HEK293 (cell line): ENCODE measurements around the gene CCDC136.

ENCODE experiments used
- CTCF ChIA-PET: fragments of 350-600 bp; formaldehyde crosslinking; extraction: SDS; loops from one replicate; lab custom pipeline; 2021; ENCODE audit warnings: antibody characterized with exemption; lab: Yijun Ruan, JAX
- POLR2A ChIA-PET: fragments of 300-600 bp; formaldehyde crosslinking; extraction: SDS; loops from one replicate; lab custom pipeline; 2020; ENCODE audit warnings: antibody characterized with exemption, inconsistent platforms; lab: Yijun Ruan, JAX
- H3K27ac ChIP-seq: fragments of 200-500 bp; sonication (Bioruptor generic); 2 replicates; pipeline ENCODE4 v1.5.1; 2014; ENCODE audit warnings: low read depth, low read length, control low read depth, inconsistent platforms; ENCODE audit errors: extremely low read depth
- H3K36me3 ChIP-seq, 2 experiments: fragments of 200-500 bp in 1 of 2; sonication (Bioruptor generic) in 1 of 2; 1 replicate in 1 of 2; 2 replicates in 1 of 2; pipeline ENCODE4 v1.5.1; 2014 to 2017; ENCODE audit warnings: inconsistent platforms in 2 of 2, low read length in 2 of 2; ENCODE audit not compliant: control insufficient read depth in 2 of 2, insufficient read depth in 1 of 2
- H3K4me1 ChIP-seq: fragments of 200-500 bp; sonication (Bioruptor generic); 2 replicates; pipeline ENCODE4 v1.5.1; 2014; ENCODE audit warnings: mild to moderate bottlenecking, low read length, inconsistent platforms; ENCODE audit not compliant: control insufficient read depth, insufficient read depth
- H3K4me3 ChIP-seq: 2 replicates; pipeline ENCODE4 v1.5.1; 2011; ENCODE audit warnings: low read depth, mild to moderate bottlenecking, control low read depth, low read length, moderate library complexity
- H3K9me3 ChIP-seq: fragments of 200-500 bp; sonication (Bioruptor generic); 2 replicates; pipeline ENCODE4 v1.5.1; 2014; ENCODE audit warnings: low read depth, low read length, inconsistent platforms; ENCODE audit not compliant: control insufficient read depth, insufficient read depth
- BCL11A ChIP-seq: fragments of 450-650 bp; formaldehyde crosslinking; IDR thresholded peaks from 2 replicates; pipeline ENCODE4 v1.5.1; 2016; ENCODE audit warnings: low read depth, missing biosample characterization, missing genetic modification characterization
- ZEB2 ChIP-seq: fragments of 450-650 bp; formaldehyde crosslinking; IDR thresholded peaks from 2 replicates; pipeline ENCODE4 v1.5.1; 2016; ENCODE audit warnings: missing biosample characterization, missing genetic modification characterization
- ZFP3 ChIP-seq: fragments of 450-650 bp; formaldehyde crosslinking; IDR thresholded peaks from 2 replicates; pipeline ENCODE4 v1.5.1; 2016; ENCODE audit warnings: low read depth, missing biosample characterization, missing genetic modification characterization
- ZNF114 ChIP-seq: fragments of 450-650 bp; formaldehyde crosslinking; IDR thresholded peaks from 2 replicates; pipeline ENCODE4 v1.5.0; 2017; ENCODE audit warnings: missing biosample characterization, missing genetic modification characterization
- ZNF366 ChIP-seq: fragments of 450-650 bp; formaldehyde crosslinking; conservative IDR thresholded peaks from 2 replicates; pipeline ENCODE4 v1.5.1; 2016; ENCODE audit warnings: missing biosample characterization, missing genetic modification characterization
- ZNF510 ChIP-seq: fragments of 450-650 bp; formaldehyde crosslinking; IDR thresholded peaks from 2 replicates; pipeline ENCODE4 v1.5.1; 2018; ENCODE audit warnings: mild to moderate bottlenecking, missing genetic modification characterization, missing biosample characterization; ENCODE audit not compliant: insufficient replicate concordance
- ZNF792 ChIP-seq: fragments of 450-650 bp; formaldehyde crosslinking; IDR thresholded peaks from 2 replicates; pipeline ENCODE4 v1.5.1; 2016; ENCODE audit warnings: missing biosample characterization, missing genetic modification characterization
- TF ChIP-seq, protein P1 (sequence below): fragments of 450-650 bp; formaldehyde crosslinking; IDR thresholded peaks from 2 replicates; pipeline ENCODE4 v1.5.1; 2016; ENCODE audit warnings: missing biosample characterization, missing genetic modification characterization
- TF ChIP-seq, protein P2 (sequence below): fragments of 450-650 bp; formaldehyde crosslinking; IDR thresholded peaks from 2 replicates; pipeline ENCODE4 v1.5.1; 2016; ENCODE audit warnings: missing biosample characterization, missing genetic modification characterization
- TF ChIP-seq, protein P3 (sequence below): fragments of 450-650 bp; formaldehyde crosslinking; conservative IDR thresholded peaks from 2 replicates; pipeline ENCODE4 v1.5.1; 2016; ENCODE audit warnings: low read depth, missing biosample characterization, missing genetic modification characterization
- TF ChIP-seq, protein P4 (sequence below): fragments of 450-650 bp; formaldehyde crosslinking; IDR thresholded peaks from 2 replicates; pipeline ENCODE4 v1.5.1; 2016; ENCODE audit warnings: missing biosample characterization, missing genetic modification characterization
- TF ChIP-seq, protein P5 (sequence below): fragments of 450-650 bp; formaldehyde crosslinking; IDR thresholded peaks from 2 replicates; pipeline ENCODE4 v1.5.1; 2016; ENCODE audit warnings: missing biosample characterization, missing genetic modification characterization, borderline replicate concordance

CCDC136 gene

DNA sequence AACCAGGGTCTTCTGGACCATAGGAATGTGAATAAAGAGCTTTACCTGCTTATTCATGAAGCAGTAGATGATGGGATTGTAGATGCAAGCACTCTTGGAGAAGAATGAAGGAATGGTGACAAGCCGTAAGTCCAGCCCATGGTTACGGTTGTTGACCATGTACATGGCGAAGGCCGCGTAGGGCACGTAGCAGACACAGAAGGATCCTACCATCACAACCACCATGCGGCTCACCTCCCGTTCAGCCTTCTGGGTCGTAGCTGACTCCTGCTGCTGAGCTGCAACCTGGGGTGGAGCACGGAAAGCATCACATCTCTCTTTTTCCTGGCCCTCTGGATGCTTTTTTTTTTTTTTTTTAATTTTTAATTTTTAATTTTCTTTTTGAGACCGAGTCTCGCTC, 18.2 kb upstream of the CCDC136 start:
- TF ChIP-seq ZNF792 (tag by site-specific recombination), result no peak
- TF ChIP-seq, all 188 proteins: peak for 0
- Histone ChIP-seq H3K4me3 (no peak overlapping the region), H3K27ac (no peak overlapping the region), H3K36me3 (peaks cover 17 to 56% of the 10 kb centered on the region in 2 experiments), H3K4me1 (no peaks in the 10 kb centered on the region), H3K9me3 (no peaks in the 10 kb centered on the region)
- ChIA-PET POLR2A (no interaction called here), CTCF (no interaction called here)

DNA sequence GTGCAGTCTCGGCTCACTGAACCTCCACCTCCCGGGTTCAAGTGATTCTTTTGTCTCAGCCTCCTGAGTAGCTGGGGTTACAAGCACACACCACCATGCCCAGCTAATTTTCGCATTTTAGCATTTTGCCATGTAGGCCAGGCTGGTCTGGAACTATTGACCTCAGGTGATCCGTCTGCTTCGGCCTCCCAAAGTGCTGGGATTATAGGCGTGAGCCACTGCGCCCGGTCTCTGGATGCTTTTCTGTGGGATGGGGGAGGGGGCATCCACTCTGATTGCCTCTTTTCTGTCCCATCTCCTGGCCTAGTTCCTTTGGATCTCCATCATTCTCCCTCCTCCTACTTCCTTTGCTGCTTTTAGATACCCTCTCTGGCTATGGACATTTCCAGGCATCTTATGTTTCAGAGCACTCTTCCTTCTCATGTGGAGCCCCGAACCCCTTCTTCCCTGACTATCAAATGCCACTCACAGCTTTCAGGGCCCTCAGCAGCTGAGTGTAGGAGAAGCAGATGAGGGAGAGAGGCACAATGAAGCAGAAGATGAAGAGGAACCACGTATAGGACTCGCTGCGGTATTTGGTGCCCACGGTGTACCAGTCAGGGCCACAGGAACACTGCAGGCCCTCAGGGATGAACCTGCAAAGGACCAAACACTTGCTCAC, 17.6 kb upstream of the CCDC136 start:
- TF ChIP-seq, protein P1, sequence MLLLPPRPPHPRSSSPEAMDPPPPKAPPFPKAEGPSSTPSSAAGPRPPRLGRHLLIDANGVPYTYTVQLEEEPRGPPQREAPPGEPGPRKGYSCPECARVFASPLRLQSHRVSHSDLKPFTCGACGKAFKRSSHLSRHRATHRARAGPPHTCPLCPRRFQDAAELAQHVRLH (tag by site-specific recombination), result no peak
- TF ChIP-seq, protein P2, sequence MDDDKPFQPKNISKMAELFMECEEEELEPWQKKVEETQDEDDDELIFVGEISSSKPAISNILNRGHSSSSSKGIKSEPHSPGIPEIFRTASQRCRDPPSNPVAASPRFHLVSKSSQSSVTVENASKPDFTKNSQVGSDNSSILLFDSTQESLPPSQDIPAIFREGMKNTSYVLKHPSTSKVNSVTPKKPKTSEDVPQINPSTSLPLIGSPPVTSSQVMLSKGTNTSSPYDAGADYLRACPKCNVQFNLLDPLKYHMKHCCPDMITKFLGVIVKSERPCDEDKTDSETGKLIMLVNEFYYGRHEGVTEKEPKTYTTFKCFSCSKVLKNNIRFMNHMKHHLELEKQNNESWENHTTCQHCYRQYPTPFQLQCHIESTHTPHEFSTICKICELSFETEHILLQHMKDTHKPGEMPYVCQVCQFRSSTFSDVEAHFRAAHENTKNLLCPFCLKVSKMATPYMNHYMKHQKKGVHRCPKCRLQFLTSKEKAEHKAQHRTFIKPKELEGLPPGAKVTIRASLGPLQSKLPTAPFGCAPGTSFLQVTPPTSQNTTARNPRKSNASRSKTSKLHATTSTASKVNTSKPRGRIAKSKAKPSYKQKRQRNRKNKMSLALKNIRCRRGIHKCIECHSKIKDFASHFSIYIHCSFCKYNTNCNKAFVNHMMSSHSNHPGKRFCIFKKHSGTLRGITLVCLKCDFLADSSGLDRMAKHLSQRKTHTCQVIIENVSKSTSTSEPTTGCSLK, result no peak
- TF ChIP-seq ZNF366 (tag by site-specific recombination) (no peak), ZEB2 (no peak), ZNF510 (no peak), ZFP3 (tag by site-specific recombination) (no peak), BCL11A (tag by site-specific recombination) (no peak), ZNF114 (tag by site-specific recombination) (no peak)
- TF ChIP-seq, protein P3, sequence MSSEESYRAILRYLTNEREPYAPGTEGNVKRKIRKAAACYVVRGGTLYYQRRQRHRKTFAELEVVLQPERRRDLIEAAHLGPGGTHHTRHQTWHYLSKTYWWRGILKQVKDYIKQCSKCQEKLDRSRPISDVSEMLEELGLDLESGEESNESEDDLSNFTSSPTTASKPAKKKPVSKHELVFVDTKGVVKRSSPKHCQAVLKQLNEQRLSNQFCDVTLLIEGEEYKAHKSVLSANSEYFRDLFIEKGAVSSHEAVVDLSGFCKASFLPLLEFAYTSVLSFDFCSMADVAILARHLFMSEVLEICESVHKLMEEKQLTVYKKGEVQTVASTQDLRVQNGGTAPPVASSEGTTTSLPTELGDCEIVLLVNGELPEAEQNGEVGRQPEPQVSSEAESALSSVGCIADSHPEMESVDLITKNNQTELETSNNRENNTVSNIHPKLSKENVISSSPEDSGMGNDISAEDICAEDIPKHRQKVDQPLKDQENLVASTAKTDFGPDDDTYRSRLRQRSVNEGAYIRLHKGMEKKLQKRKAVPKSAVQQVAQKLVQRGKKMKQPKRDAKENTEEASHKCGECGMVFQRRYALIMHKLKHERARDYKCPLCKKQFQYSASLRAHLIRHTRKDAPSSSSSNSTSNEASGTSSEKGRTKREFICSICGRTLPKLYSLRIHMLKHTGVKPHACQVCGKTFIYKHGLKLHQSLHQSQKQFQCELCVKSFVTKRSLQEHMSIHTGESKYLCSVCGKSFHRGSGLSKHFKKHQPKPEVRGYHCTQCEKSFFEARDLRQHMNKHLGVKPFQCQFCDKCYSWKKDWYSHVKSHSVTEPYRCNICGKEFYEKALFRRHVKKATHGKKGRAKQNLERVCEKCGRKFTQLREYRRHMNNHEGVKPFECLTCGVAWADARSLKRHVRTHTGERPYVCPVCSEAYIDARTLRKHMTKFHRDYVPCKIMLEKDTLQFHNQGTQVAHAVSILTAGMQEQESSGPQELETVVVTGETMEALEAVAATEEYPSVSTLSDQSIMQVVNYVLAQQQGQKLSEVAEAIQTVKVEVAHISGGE (tag by site-specific recombination), result no peak
- TF ChIP-seq, protein P4, sequence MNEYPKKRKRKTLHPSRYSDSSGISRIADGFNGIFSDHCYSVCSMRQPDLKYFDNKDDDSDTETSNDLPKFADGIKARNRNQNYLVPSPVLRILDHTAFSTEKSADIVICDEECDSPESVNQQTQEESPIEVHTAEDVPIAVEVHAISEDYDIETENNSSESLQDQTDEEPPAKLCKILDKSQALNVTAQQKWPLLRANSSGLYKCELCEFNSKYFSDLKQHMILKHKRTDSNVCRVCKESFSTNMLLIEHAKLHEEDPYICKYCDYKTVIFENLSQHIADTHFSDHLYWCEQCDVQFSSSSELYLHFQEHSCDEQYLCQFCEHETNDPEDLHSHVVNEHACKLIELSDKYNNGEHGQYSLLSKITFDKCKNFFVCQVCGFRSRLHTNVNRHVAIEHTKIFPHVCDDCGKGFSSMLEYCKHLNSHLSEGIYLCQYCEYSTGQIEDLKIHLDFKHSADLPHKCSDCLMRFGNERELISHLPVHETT (tag by site-specific recombination), result no peak
- TF ChIP-seq, protein P5, sequence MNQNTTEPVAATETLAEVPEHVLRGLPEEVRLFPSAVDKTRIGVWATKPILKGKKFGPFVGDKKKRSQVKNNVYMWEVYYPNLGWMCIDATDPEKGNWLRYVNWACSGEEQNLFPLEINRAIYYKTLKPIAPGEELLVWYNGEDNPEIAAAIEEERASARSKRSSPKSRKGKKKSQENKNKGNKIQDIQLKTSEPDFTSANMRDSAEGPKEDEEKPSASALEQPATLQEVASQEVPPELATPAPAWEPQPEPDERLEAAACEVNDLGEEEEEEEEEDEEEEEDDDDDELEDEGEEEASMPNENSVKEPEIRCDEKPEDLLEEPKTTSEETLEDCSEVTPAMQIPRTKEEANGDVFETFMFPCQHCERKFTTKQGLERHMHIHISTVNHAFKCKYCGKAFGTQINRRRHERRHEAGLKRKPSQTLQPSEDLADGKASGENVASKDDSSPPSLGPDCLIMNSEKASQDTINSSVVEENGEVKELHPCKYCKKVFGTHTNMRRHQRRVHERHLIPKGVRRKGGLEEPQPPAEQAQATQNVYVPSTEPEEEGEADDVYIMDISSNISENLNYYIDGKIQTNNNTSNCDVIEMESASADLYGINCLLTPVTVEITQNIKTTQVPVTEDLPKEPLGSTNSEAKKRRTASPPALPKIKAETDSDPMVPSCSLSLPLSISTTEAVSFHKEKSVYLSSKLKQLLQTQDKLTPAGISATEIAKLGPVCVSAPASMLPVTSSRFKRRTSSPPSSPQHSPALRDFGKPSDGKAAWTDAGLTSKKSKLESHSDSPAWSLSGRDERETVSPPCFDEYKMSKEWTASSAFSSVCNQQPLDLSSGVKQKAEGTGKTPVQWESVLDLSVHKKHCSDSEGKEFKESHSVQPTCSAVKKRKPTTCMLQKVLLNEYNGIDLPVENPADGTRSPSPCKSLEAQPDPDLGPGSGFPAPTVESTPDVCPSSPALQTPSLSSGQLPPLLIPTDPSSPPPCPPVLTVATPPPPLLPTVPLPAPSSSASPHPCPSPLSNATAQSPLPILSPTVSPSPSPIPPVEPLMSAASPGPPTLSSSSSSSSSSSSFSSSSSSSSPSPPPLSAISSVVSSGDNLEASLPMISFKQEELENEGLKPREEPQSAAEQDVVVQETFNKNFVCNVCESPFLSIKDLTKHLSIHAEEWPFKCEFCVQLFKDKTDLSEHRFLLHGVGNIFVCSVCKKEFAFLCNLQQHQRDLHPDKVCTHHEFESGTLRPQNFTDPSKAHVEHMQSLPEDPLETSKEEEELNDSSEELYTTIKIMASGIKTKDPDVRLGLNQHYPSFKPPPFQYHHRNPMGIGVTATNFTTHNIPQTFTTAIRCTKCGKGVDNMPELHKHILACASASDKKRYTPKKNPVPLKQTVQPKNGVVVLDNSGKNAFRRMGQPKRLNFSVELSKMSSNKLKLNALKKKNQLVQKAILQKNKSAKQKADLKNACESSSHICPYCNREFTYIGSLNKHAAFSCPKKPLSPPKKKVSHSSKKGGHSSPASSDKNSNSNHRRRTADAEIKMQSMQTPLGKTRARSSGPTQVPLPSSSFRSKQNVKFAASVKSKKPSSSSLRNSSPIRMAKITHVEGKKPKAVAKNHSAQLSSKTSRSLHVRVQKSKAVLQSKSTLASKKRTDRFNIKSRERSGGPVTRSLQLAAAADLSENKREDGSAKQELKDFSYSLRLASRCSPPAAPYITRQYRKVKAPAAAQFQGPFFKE (tag by site-specific recombination), result no peak
- Histone ChIP-seq H3K4me1 (no peaks in the 10 kb centered on the region), H3K27ac (no peak overlapping the region), H3K36me3 (peaks cover 17 to 50% of the 10 kb centered on the region in 2 experiments; a peak in 2 of 3 replicates), H3K9me3 (no peaks in the 10 kb centered on the region), H3K4me3 (no peak overlapping the region)
- ChIA-PET POLR2A (interaction anchor here (0.6 kb wide), 1 partner anchor 17 kb away, joined by 3 read pairs; no protein-coding TSS in a partner anchor), CTCF (interaction anchor here (0.6 kb wide), 1 partner anchor 23 kb away, joined by 4 read pairs; no protein-coding TSS in a partner anchor)
